CD14-positive monocyte (primary cell): Measurements from ENCODE around the gene XPR1. TPM values are rescaled to one million over a fixed set of nuclear protein-coding genes. Genes with fewer than 3 reads are reported as not detected.

Source experiments
- DNase-seq, 3 donors: peaks; one replicate each; pipeline ENCODE4 v3.0.0-alpha.2; 2011 to 2022
- H2AFZ ChIP-seq: 2 replicates; pipeline ENCODE4 v1.6.0; 2012; ENCODE audit warnings: mild to moderate bottlenecking, low read depth, low read length, inconsistent platforms; ENCODE audit not compliant: insufficient read depth, poor library complexity, severe bottlenecking
- H3K27ac ChIP-seq, 2 donors: 1 replicate in 1 of 2; 2 replicates in 1 of 2; pipeline ENCODE4 v1.5.1; 2012 to 2013; ENCODE audit warnings: low read length in 2 of 2, control low read depth in 1 of 2, inconsistent platforms in 1 of 2, low read depth in 1 of 2, mild to moderate bottlenecking in 1 of 2
- H3K27me3 ChIP-seq, 2 donors: one replicate each; pipeline versions ENCODE4 v1.6.0 to v1.6.1; 2011 to 2013; ENCODE audit warnings: low read length in 2 of 2; ENCODE audit not compliant: control insufficient read depth in 2 of 2, insufficient read depth in 2 of 2
- H3K36me3 ChIP-seq, 2 donors: replicated peaks in 1 of 2; 1 replicate in 1 of 2; 2 replicates in 1 of 2; pipeline versions ENCODE4 v1.5.1 to v1.6.1; 2012 to 2013; ENCODE audit warnings: low read length in 2 of 2, control low read depth in 1 of 2, inconsistent platforms in 1 of 2, mild to moderate bottlenecking in 1 of 2; ENCODE audit not compliant: insufficient read depth in 2 of 2, control insufficient read depth in 1 of 2
- H3K4me1 ChIP-seq, 2 donors: 1 replicate in 1 of 2; 2 replicates in 1 of 2; pipeline versions ENCODE4 v1.5.1 to v1.6.1; 2012 to 2013; ENCODE audit warnings: low read length in 2 of 2, control low read depth in 1 of 2, inconsistent platforms in 1 of 2, mild to moderate bottlenecking in 1 of 2, moderate library complexity in 1 of 2; ENCODE audit not compliant: insufficient read depth in 2 of 2, control insufficient read depth in 1 of 2
- H3K4me2 ChIP-seq: replicated peaks from 2 replicates; pipeline ENCODE3; 2012; ENCODE audit warnings: low read length, moderate library complexity, mild to moderate bottlenecking; ENCODE audit not compliant: poor library complexity, severe bottlenecking; ENCODE audit errors: extremely low read depth
- H3K4me3 ChIP-seq, 3 experiments: fragments of 200-600 bp in 1 of 3; sonication (generic) in 1 of 3; replicated peaks in 1 of 3; 1 replicate in 2 of 3; 2 replicates in 1 of 3; pipeline ENCODE4 v1.5.1; 2011 to 2013; ENCODE audit warnings: low read length in 3 of 3, mild to moderate bottlenecking in 3 of 3, control low read depth in 2 of 3, low read depth in 2 of 3, inconsistent platforms in 1 of 3, moderate library complexity in 1 of 3
- H3K79me2 ChIP-seq: 2 replicates; pipeline ENCODE4 v1.6.0; 2012; ENCODE audit warnings: mild to moderate bottlenecking, control low read depth, inconsistent platforms, low read length, moderate library complexity; ENCODE audit not compliant: insufficient read depth
- H3K9ac ChIP-seq: 2 replicates; pipeline ENCODE4 v1.6.0; 2017; ENCODE audit warnings: low read length, mild to moderate bottlenecking; ENCODE audit not compliant: insufficient read depth, poor library complexity, severe bottlenecking
- H3K9me3 ChIP-seq, 2 donors: replicated peaks in 1 of 2; 1 replicate in 1 of 2; 2 replicates in 1 of 2; pipeline versions ENCODE4 v1.5.1 to v1.6.1; 2012 to 2013; ENCODE audit warnings: low read length in 2 of 2, control low read depth in 1 of 2; ENCODE audit not compliant: control insufficient read depth in 1 of 2, insufficient read depth in 1 of 2
- H4K20me1 ChIP-seq: 2 replicates; pipeline ENCODE4 v1.6.0; 2012; ENCODE audit warnings: mild to moderate bottlenecking, low read length, control low read depth, moderate library complexity; ENCODE audit not compliant: insufficient read depth
- H3K27ac Mint-ChIP-seq, 7 donors: one replicate each; pipeline ENCODE4 v1.8.0; 2020; ENCODE audit warnings: mild to moderate bottlenecking in 7 of 7, mixed read lengths in 7 of 7, moderate library complexity in 6 of 7, inconsistent platforms in 2 of 7
- H3K27me3 Mint-ChIP-seq, 3 donors: one replicate each; pipeline ENCODE4 v1.8.0; 2021 to 2022; ENCODE audit warnings: low read depth in 3 of 3, mild to moderate bottlenecking in 3 of 3, mixed read lengths in 3 of 3, moderate library complexity in 3 of 3, inconsistent platforms in 1 of 3
- H3K36me3 Mint-ChIP-seq, 2 donors: one replicate each; pipeline ENCODE4 v1.8.0; 2020; ENCODE audit warnings: mixed read lengths in 2 of 2, inconsistent platforms in 1 of 2, mild to moderate bottlenecking in 1 of 2
- H3K4me1 Mint-ChIP-seq: one replicate; pipeline ENCODE4 v1.8.0; 2020; ENCODE audit warnings: mild to moderate bottlenecking, mixed read lengths
- H3K4me3 Mint-ChIP-seq, 2 donors: one replicate each; pipeline ENCODE4 v1.8.0; 2020; ENCODE audit warnings: mild to moderate bottlenecking in 2 of 2, mixed read lengths in 2 of 2, moderate library complexity in 1 of 2
- H3K9me3 Mint-ChIP-seq, 7 donors: one replicate each; pipeline ENCODE4 v1.8.0; 2020 to 2022; ENCODE audit warnings: mixed read lengths in 7 of 7, mild to moderate bottlenecking in 6 of 7, moderate library complexity in 6 of 7, inconsistent platforms in 2 of 7
- CTCF ChIP-seq: fragments of 200-600 bp; IDR thresholded peaks from one replicate; pipeline ENCODE4 v1.8.0; 2022; ENCODE audit warnings: antibody characterized with exemption, mild to moderate bottlenecking
- WGBS: methylation state at CpG from one replicate; pipeline ENCODE4 v1.1.5; 2013; ENCODE audit warnings: missing lambda C conversion rate; ENCODE audit not compliant: insufficient coverage; 5-methylcytosine and 5-hydroxymethylcytosine counted together
- intact Hi-C, 2 donors: fragments of 100-400 bp; cut with micrococcal nuclease; formaldehyde crosslinking; loops; one replicate each; pipeline versions ENCODE4 v1.15.0 to v1.15.1; 2023
- polyA plus RNA-seq, 3 donors: library from polyadenylated mRNA; depleted of rRNA in 1 of 3; unstranded in 2 of 3; stranded (reverse) in 1 of 3; fragments of 300-500 nt in 2 of 3; fragments of >200 nt in 1 of 3; fragmentation: Illumina TruSeq in 2 of 3; gene quantifications; 1 replicate in 2 of 3; 2 replicates in 1 of 3; pipeline ENCODE4 v1.2.3, GENCODE V29; 2012 to 2021

The XPR1 gene
- polyA plus RNA-seq, 3 donors: 4.7 to 12.5 (median 8.7) TPM

GRCh38 chr1:180728472-180729106, 96.8 kb downstream of the XPR1 start:
- intact Hi-C loops: no loop called here
- WGBS: 100% methylated on average over 2 of the region's 4 CpGs
- Mint-ChIP-seq H3K9me3 (peaks cover 29 to 66% (median 40%) of the 10 kb centered on the region in 7 donors), H3K27ac (no peak overlapping the region), H3K36me3 (peaks cover 4 to 16% of the 10 kb centered on the region in 2 donors), H3K27me3 (no peaks in the 10 kb centered on the region), H3K4me3 (no peak overlapping the region), H3K4me1 (no peaks in the 10 kb centered on the region)
- TF ChIP-seq CTCF: no peak
- Histone ChIP-seq H3K9me3 (peaks cover 38 to 51% of the 10 kb centered on the region in 2 donors), H3K79me2 (no peaks in the 10 kb centered on the region), H2AFZ (no peak overlapping the region), H3K4me2 (no peak overlapping the region), H3K4me3 (no peak overlapping the region), H3K9ac (no peak overlapping the region), H3K4me1 (no peaks in the 10 kb centered on the region), H3K36me3 (peaks cover 0 to 9% of the 10 kb centered on the region in 2 donors), H3K27ac (no peak overlapping the region), H4K20me1 (no peaks in the 10 kb centered on the region), H3K27me3 (no peaks in the 10 kb centered on the region)
- no peak for DNase-seq

GRCh38 chr1:180731131-180731530, 99.3 kb downstream of the XPR1 start:
- H3K4me2 ChIP-seq: no peak overlapping the region
- Mint-ChIP-seq H3K27me3 (no peaks in the 10 kb centered on the region), H3K36me3 (peaks cover 4 to 21% of the 10 kb centered on the region in 2 donors), H3K4me3 (no peak overlapping the region), H3K27ac (no peak overlapping the region), H3K9me3 (peaks cover 41 to 78% (median 55%) of the 10 kb centered on the region in 7 donors), H3K4me1 (no peaks in the 10 kb centered on the region)
- H2AFZ ChIP-seq: no peak overlapping the region
- H3K4me1 ChIP-seq: no peaks in the 10 kb centered on the region
- no peak overlapping the region for H3K4me3 ChIP-seq
- no peak overlapping the region for H3K9ac ChIP-seq
- WGBS: 100% methylated on average over 2 of the region's 4 CpGs
- DNase-seq: no peak
- H3K36me3 ChIP-seq: peaks cover 0 to 17% of the 10 kb centered on the region in 2 donors
- H4K20me1 ChIP-seq: no peaks in the 10 kb centered on the region
- peaks cover 43 to 76% of the 10 kb centered on the region in 2 donors for H3K9me3 ChIP-seq
- no peak for TF ChIP-seq CTCF
- no peak overlapping the region for H3K27ac ChIP-seq
- H3K79me2 ChIP-seq: no peaks in the 10 kb centered on the region
- H3K27me3 ChIP-seq: no peaks in the 10 kb centered on the region
- intact Hi-C loops: no loop called here
